ENCODE measurements around the gene HSPA12A. TPM values are rescaled to one million over a fixed set of nuclear protein-coding genes. Genes with fewer than 3 reads are reported as not detected.

HSPA12A gene
- total RNA-seq, 4 donors from 2014 or later, result 4.5 to 6.0 (median 4.9) TPM

GRCh38 chr10:116764979-116765378 lies 22.6 kb upstream of the HSPA12A start:
- in situ Hi-C loops (cut with MboI; ENCODE audit: low sequenced_read_pairs in 4 of 4), result no loop called here
- TF ChIP-seq CTCF (IDR thresholded peaks at IDR 0.05 in 4 of 5, conservative IDR thresholded peaks at IDR 0.05 in 1 of 5) (no peak), POLR2A (IDR thresholded peaks at IDR 0.05) (no peak)
- Histone ChIP-seq H3K4me3 (no peak overlapping the region), H3K27me3 (peaks cover 0 to 2% (median 0%) of the 10 kb centered on the region in 3 donors), H3K9me3 (no peaks in the 10 kb centered on the region), H3K4me1 (no peaks in the 10 kb centered on the region), H3K36me3 (no peaks in the 10 kb centered on the region), H3K27ac (no peak overlapping the region)
- no peak for DNase-seq
- ATAC-seq, result no peak
- intact Hi-C loops (cut with DNase I; ENCODE audit: low total_unique reads), result no loop called here

- Histone ChIP-seq H3K27ac (no peak overlapping the region), H3K4me1 (no peaks in the 10 kb centered on the region), H3K36me3 (no peaks in the 10 kb centered on the region), H3K9me3 (no peaks in the 10 kb centered on the region), H3K27me3 (peaks cover 0 to 2% (median 0%) of the 10 kb centered on the region in 3 donors), H3K4me3 (no peak overlapping the region)
- in situ Hi-C loops (cut with MboI; ENCODE audit: low sequenced_read_pairs in 4 of 4) (no loop called here), intact Hi-C loops (cut with DNase I; ENCODE audit: low total_unique reads) (no loop called here)
- no peak for ATAC-seq
- no peak for DNase-seq
- TF ChIP-seq POLR2A (IDR thresholded peaks at IDR 0.05), result no peak
- TF ChIP-seq CTCF (IDR thresholded peaks at IDR 0.05 in 4 of 5, conservative IDR thresholded peaks at IDR 0.05 in 1 of 5), result no peak
Measured at GRCh38 chr10:116763440-116763839, 21.1 kb upstream of the HSPA12A start.

GRCh38 chr10:116761883-116762282 lies 19.5 kb upstream of the HSPA12A start:
- Histone ChIP-seq H3K4me3 (no peak overlapping the region), H3K27me3 (peaks cover 0 to 2% (median 0%) of the 10 kb centered on the region in 3 donors), H3K36me3 (no peaks in the 10 kb centered on the region), H3K27ac (no peak overlapping the region), H3K4me1 (no peaks in the 10 kb centered on the region), H3K9me3 (no peaks in the 10 kb centered on the region)
- intact Hi-C loops (cut with DNase I; ENCODE audit: low total_unique reads), result no loop called here
- ATAC-seq (no peak), DNase-seq (no peak)
- in situ Hi-C loops (cut with MboI; ENCODE audit: low sequenced_read_pairs in 4 of 4), result no loop called here
- no peak for TF ChIP-seq CTCF (IDR thresholded peaks at IDR 0.05 in 4 of 5, conservative IDR thresholded peaks at IDR 0.05 in 1 of 5)

GRCh38 chr10:116760919-116761318 lies 18.6 kb upstream of the HSPA12A start:
- Histone ChIP-seq H3K4me1 (no peaks in the 10 kb centered on the region), H3K9me3 (no peaks in the 10 kb centered on the region), H3K36me3 (no peaks in the 10 kb centered on the region), H3K4me3 (no peak overlapping the region), H3K27me3 (peaks cover 0 to 2% (median 0%) of the 10 kb centered on the region in 3 donors), H3K27ac (no peak overlapping the region)
- ATAC-seq (no peak), DNase-seq (no peak)
- no peak for TF ChIP-seq CTCF (IDR thresholded peaks at IDR 0.05 in 4 of 5, conservative IDR thresholded peaks at IDR 0.05 in 1 of 5)
- TF ChIP-seq POLR2A (IDR thresholded peaks at IDR 0.05), result no peak
- in situ Hi-C loops (cut with MboI; ENCODE audit: low sequenced_read_pairs in 4 of 4) (no loop called here), intact Hi-C loops (cut with DNase I; ENCODE audit: low total_unique reads) (no loop called here)

- ATAC-seq (no peak), DNase-seq (no peak)
- no peaks in the 10 kb centered on the region for H3K27me3 ChIP-seq
- H3K27ac ChIP-seq, result no peak overlapping the region
- TF ChIP-seq CTCF (IDR thresholded peaks at IDR 0.05 in 4 of 5, conservative IDR thresholded peaks at IDR 0.05 in 1 of 5), result no peak
- no peak for TF ChIP-seq POLR2A (IDR thresholded peaks at IDR 0.05)
- no peaks in the 10 kb centered on the region for H3K36me3 ChIP-seq
- H3K4me1 ChIP-seq, result no peaks in the 10 kb centered on the region
- in situ Hi-C loops (cut with MboI; ENCODE audit: low sequenced_read_pairs in 4 of 4) (no loop called here), intact Hi-C loops (cut with DNase I; ENCODE audit: low total_unique reads) (no loop called here)
- H3K4me3 ChIP-seq, result no peak overlapping the region
- no peaks in the 10 kb centered on the region for H3K9me3 ChIP-seq
Measured at GRCh38 chr10:116757246-116757645, 14.9 kb upstream of the HSPA12A start.
